Myocyte (in vitro differentiated cells): ENCODE data around the gene MRAS. TPM values are rescaled to one million over a fixed set of nuclear protein-coding genes. Genes with fewer than 3 reads are reported as not detected.
"Not testable (repeated sequence)": the region's sequence is repeated elsewhere in the genome, so short reads cannot be mapped to it uniquely, and the experiment has no call there.

Experiments
- DNase-seq: peaks from one replicate; pipeline ENCODE4 v3.0.0-alpha.2; 2012; ENCODE audit warnings: low read depth
- total RNA-seq: library from RNA; depleted of rRNA; stranded (reverse); fragments of >200 nt; gene quantifications from 2 replicates; pipeline ENCODE4 v1.2.3, GENCODE V29; 2014

Gene MRAS
- total RNA-seq, 1 donor from 2014 or later: 482 TPM

DNA sequence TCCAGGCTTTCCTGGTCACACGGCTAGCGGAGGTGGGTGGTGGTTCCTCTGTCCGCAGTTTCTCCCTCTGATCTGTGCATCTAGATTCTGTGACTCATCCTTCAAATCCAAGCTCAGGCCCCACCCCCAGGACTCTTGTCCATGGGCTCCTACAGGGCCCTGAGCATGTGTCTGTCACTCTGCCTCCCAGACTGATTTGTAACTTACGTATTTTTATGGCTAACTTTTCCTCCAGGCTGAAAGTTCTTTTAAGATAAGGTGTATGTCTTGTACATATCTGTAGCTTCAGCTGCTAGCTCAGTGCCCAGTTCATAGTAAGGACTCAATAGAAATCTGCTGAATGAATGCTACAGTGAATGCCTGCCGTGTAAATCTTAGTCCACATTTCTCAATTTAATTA is 94.1 kb downstream of the MRAS start:
- peak; percentile 68 for DNase-seq

GRCh38 chr3:138443091-138443490 is 94.7 kb downstream of the MRAS start:
- no peak for DNase-seq

DNA sequence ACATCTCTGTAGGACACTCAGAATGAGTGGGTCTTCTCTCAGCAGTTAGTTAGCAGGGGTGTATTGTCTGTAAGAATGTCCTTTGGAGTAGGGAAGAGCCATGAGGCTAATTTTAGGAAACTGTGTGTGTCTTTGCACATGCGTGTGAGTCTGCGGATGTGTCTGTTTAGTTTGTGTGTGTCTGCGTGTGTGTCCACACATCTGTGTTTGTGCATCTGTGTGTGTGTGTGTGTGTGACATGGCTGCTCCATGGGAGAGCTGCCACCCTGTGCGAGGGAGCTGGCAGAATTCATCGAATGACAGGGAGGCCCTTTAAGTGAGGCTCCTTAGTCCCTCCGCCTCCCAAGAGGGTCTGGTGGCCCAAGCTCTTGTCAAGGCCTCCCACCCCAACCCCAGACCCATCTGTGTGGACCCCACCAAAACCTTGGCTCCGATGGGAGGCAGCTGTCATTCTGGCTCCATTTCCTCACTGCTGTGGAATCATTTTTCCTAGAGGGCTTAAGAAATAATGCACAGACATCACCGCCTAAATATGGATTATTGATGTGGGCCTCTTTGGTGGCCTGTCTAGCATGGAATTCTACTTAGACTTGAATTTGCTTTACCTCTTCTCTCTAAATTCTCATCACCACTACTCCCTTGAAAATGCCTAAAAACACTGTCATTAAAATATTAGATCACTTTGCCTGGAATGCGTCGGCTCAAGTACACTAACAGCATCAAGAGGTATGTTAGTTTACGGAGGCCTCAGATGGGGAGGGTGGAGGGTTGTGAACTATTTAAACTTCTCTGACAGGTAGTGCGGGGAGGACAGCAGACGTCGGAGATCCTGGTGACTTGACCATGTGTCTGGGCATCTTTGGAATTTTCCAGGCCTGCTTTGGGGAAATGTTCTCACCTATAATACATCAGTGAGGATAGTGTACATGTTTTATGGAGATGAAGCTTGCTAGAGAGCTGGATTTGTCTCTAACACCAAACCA is 95.4 kb downstream of the MRAS start:
- DNase-seq: no peak

GRCh38 chr3:138445236-138445635 is 96.9 kb downstream of the MRAS start:
- DNase-seq: no peak

- no peak for DNase-seq
Observed at GRCh38 chr3:138445654-138446053, 97.3 kb downstream of the MRAS start.

GRCh38 chr3:138448631-138449030 is 100.3 kb downstream of the MRAS start:
- DNase-seq: no peak

GRCh38 chr3:138449490-138449889 is 101.1 kb downstream of the MRAS start:
- DNase-seq: no peak

- no peak for DNase-seq
Observed at GRCh38 chr3:138450181-138450580, 101.8 kb downstream of the MRAS start.

DNA sequence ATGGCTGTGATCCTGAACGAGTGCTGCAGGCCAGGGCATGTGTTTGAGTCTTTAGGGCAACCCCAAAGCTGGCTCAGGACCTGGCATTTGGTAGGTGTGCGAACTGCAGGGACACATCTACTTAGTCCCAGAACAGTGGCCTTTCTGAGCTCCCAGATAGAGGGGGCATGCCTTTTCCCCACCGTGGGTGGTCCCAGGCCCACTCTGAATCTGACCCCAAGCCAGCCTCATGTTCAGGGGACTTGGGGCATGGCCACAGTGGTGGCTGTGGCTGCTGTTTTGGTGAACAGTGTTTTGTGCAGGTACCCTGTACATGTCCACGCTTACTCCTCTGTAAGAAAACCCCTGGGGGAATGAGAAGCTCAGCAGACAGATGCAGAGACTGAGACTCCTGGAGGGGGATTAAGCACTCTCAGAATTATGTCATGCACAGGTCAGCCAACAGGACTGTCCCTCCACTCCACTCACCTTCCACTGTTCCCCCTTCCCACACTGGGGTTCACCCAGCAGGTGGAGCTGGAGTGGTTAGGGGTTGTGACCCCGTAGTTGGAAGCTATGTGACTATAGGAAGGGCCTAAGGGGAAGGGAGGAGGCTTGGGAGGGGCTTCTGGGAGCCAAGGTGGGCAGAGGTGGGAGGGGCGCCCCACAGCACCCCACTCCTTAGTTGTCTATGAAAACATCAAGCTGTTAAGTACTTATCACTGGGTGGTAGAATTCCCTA is 102.5 kb downstream of the MRAS start:
- DNase-seq: no peak

DNA sequence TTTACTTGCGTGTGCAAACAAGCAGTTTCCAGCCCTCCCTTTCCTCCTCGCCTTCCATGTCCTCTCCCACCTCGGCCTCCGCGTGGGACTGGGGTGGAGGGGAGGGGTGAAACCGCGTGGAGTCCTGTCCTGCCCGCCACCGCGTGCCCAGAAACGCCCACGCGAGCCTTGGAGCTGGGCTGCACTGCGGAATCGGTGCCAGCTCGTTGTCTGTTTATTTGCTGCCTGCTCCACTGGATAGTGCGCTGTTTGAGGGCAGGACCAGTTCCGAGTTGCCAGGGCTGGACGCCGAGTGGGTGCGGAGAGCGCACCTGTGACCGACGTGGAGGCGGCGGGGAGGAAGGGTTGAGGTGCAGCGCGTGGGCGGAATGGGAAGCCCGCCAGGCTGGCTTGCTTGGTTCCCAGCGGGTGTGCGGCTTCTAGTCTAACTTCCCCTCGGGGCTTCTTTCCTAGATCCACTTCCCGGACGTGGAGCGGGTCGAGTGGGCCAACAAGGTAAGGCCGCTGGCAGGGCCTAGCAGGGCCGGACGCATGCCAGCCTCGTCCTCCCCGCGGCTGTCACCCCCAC is 103.3 kb downstream of the MRAS start:
- DNase-seq: no peak

- DNase-seq: no peak
Observed at GRCh38 chr3:138452436-138452835, 104.1 kb downstream of the MRAS start.

DNA sequence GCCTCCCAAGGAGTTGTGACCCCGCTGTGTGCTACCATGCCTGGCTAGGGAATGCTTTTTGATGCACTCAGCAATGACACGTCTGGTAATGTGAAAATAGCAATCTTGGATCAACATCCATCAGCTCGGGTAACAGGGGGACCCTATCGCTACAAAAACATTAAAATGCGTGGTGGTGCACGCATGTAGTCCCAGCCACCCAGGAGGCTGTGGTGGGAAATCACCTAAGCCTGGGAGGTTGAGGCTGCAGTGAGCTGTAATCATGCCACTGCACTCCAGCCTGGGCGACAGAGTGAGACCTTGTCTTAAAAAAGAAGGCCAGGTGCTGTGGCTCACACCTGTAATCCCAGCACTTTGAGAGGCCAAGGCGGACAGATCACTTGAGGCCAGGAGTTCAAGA is 105.6 kb downstream of the MRAS start:
- not testable (repeated sequence) for DNase-seq

Other genes with a start within 250 kb of the MRAS start
- gene DZIP1L, start 233.0 kb upstream of the MRAS start, total RNA-seq: 5.5 and 10.2 TPM in 2 replicates
- gene A4GNT, start 216.2 kb upstream of the MRAS start, total RNA-seq: not detected in 2 replicates
- 11.2 and 11.3 TPM in 2 replicates for gene DBR1, start 173.7 kb upstream of the MRAS start, total RNA-seq
- gene ARMC8, start 161.3 kb upstream of the MRAS start, total RNA-seq: 47.9 and 57.1 TPM in 2 replicates
- gene NME9, start 18.7 kb upstream of the MRAS start, total RNA-seq: not detected in 2 replicates
- 1.7 and 2.8 TPM in 2 replicates for gene ESYT3, start 86.0 kb downstream of the MRAS start, total RNA-seq
- gene CEP70, start 245.7 kb downstream of the MRAS start, total RNA-seq: 17.1 and 18.6 TPM in 2 replicates